Measurements from ENCODE around the gene SLC23A2.

The SLC23A2 gene

DNA sequence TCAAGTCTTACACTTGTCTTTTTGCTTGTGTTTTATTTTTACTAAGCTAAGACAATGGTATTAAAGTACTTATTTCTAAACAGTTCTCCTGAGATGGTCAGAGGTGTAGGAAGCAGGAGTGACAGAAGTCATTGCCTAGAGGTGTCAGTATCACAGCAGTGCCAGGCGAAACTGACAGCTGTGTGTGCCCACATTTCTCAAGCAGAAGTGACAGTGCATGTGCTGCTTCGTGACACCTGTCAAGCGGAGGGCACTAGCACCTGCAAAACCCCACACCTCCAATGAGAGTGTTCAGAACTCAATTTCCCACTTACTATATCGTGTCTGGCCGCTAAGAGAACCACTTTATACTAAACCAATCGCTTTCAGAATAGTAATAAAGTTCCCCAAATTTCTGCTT lies 82.8 kb downstream of the SLC23A2 start:
- Histone ChIP-seq H3K36me3 (replicated peaks) (no peaks in the 10 kb centered on the region), H3K4me3 (ENCODE audit: low read depth, low read length) (no peak overlapping the region), H3K27me3 (replicated peaks) (no peaks in the 10 kb centered on the region), H3K27ac (no peak overlapping the region)
- TF ChIP-seq CTCF (IDR thresholded peaks at IDR 0.05; ENCODE audit: low read depth, low read length, missing control alignments): no peak
- in situ Hi-C loops (cut with HindIII; ENCODE audit: low pct_ligation_motif_present, low sequenced_read_pairs): no loop called here
- no peak for DNase-seq

GRCh38 chr20:4916971-4917881 lies 84.1 kb downstream of the SLC23A2 start:
- peak; percentile 13 for TF ChIP-seq CTCF (IDR thresholded peaks at IDR 0.05; ENCODE audit: low read depth, low read length, missing control alignments)
- Histone ChIP-seq H3K4me3 (ENCODE audit: low read depth, low read length) (no peak overlapping the region), H3K27ac (no peak overlapping the region), H3K27me3 (replicated peaks) (no peaks in the 10 kb centered on the region), H3K36me3 (replicated peaks) (no peaks in the 10 kb centered on the region)
- peak; percentile 4 for DNase-seq
- in situ Hi-C loops (cut with HindIII; ENCODE audit: low pct_ligation_motif_present, low sequenced_read_pairs): no loop called here

DNA sequence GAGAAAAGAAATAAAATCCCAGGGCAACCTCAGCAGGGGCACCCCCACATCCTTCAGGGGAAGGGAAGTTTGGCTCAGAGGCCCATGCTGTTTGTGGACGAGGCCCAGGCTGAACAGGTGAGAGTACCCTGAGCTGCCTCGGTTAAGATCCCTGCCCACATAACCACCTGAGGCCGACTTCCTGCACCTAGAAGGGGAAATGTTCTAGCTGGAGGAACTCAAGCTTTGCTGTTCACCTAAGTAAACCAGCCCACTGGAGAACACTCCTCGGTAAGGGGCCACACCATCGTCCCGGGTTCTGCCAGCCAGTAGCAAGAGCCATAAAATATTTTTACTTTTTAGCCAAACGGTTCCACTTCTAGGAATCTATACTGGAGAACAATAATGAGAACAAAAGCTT lies 88.2 kb downstream of the SLC23A2 start:
- Histone ChIP-seq H3K27me3 (replicated peaks) (no peaks in the 10 kb centered on the region), H3K4me3 (ENCODE audit: low read depth, low read length) (no peak overlapping the region), H3K27ac (no peak overlapping the region), H3K36me3 (replicated peaks) (no peaks in the 10 kb centered on the region)
- no peak for TF ChIP-seq CTCF (IDR thresholded peaks at IDR 0.05; ENCODE audit: low read depth, low read length, missing control alignments)
- in situ Hi-C loops (cut with HindIII; ENCODE audit: low pct_ligation_motif_present, low sequenced_read_pairs): no loop called here
- DNase-seq: no peak

DNA sequence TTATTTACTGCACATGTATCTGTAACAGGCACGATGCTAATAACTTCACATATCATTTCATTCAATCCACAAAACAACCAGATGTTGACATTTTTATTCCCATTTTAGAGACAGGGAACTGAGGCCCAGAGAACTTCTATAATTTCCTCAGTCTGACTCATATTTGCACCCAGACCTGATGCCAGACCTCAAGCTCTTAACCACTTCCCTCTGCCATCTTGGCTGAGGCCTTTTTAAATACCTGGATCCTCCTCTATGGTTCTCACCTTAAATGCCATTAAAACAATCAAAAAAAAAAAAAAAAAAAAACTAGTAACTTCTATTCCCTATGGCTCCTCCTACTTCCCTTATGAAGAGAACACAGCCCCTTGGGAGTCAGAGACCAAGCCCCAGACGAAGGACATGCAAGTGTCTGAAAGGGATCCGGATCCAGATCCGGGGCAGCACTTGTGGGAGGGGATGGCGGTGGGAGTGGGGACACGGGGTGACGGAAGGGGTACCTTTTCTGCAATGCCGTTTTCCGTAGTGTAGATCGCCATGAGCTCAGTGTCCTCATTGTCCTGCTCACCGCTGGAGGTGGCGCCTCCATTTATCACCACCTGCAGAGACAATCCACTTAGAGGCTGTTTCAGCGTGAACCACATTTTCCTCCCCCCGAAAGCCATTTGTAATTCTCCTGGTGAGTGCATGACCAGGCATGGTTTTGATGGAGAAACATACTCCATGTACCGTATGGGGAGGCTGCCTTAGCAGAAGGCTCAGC lies 88.7 kb downstream of the SLC23A2 start:
- DNase-seq: no peak
- no peak overlapping the region for H3K4me3 ChIP-seq (ENCODE audit: low read depth, low read length)
- H3K27me3 ChIP-seq (replicated peaks): no peaks in the 10 kb centered on the region
- no peak overlapping the region for H3K27ac ChIP-seq
- no peaks in the 10 kb centered on the region for H3K36me3 ChIP-seq (replicated peaks)
- TF ChIP-seq CTCF (IDR thresholded peaks at IDR 0.05; ENCODE audit: low read depth, low read length, missing control alignments): no peak
- in situ Hi-C loops (cut with HindIII; ENCODE audit: low pct_ligation_motif_present, low sequenced_read_pairs): no loop called here

DNA sequence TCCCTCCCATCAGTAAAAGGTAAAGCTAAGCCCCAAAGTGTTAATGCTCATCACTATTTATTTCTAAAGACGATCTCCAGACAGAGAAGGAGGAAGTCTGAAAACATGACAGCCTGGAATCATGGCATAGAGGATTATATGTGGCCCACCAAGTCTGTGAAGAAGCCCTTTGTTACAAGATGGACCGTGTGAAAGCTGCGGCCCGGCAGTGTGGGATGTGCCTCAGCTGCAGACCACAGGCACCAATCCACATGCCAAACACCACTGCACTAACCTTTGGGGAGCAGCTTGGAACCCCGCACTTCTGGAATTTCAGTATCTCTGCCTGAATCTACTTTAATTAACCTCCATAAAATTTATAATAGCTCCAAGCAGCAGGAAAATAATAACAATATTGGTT lies 90.4 kb downstream of the SLC23A2 start:
- no peak for DNase-seq
- H3K27me3 ChIP-seq (replicated peaks): no peaks in the 10 kb centered on the region

More for the DNA sequence above, 90.4 kb downstream of the SLC23A2 start:
- no peaks in the 10 kb centered on the region for H3K36me3 ChIP-seq (replicated peaks)
- no peak overlapping the region for H3K27ac ChIP-seq
- H3K4me3 ChIP-seq (ENCODE audit: low read depth, low read length): no peak overlapping the region
- TF ChIP-seq CTCF (IDR thresholded peaks at IDR 0.05; ENCODE audit: low read depth, low read length, missing control alignments): no peak
- in situ Hi-C loops (cut with HindIII; ENCODE audit: low pct_ligation_motif_present, low sequenced_read_pairs): no loop called here
